ENCODE results near the gene KLRD1.

DNA sequence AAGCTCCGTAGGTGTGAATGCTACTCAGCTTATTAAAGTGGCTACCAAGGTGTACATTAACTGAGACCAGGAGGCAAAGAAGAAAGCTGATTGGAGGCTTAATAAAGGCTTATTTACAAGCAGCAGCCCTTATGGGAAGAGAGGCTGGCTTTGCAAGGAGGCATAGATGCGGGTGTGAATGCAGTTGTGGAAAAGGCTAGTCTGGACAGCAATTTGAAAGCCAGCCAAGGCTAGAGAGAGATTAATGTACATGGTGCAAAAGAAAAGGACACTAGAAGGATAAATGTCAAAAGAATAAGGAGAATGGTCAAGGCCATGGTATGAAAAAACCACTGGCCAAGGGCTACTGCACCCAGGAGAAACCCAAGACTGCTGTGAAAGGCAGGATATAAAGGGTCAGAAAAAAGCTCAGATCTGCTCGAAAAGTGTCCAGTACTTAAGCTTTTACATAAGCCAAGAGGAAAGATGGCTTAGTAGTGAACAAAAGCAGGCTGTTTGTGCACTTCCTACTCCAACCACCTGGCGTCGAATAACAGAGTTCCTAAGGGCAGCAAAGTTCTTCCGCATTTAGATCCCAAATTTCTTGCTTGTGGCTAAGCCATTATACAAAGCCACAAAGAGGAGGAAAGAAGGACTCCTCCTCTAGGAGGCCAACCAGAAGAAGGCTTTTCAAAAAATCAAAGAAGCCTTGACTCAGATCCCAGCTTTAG is 58.2 kb downstream of the KLRD1 start:
- TF ChIP-seq POLR2A (IDR thresholded peaks at IDR 0.05; ENCODE audit: low read depth, low read length) (no peak), TAF1 (IDR thresholded peaks at IDR 0.05; ENCODE audit: borderline replicate concordance, low read depth, low read length) (no peak), POLR2AphosphoS5 (IDR thresholded peaks at IDR 0.05; ENCODE audit: low read depth, low read length) (no peak)
